Measurements from ENCODE around the gene TEAD2.
"Not testable (repeated sequence)": the region's sequence is repeated elsewhere in the genome, so short reads cannot be mapped to it uniquely, and the experiment has no call there.

The TEAD2 gene

GRCh38 chr19:49347191-49347590 is 15.0 kb downstream of the TEAD2 start:
- DNase-seq, result no peak

GRCh38 chr19:49344505-49345423 is 17.5 kb downstream of the TEAD2 start:
- DNase-seq, result no peak

- no peak for DNase-seq
Measured at GRCh38 chr19:49343123-49343522, 19.1 kb downstream of the TEAD2 start.

- no peak for DNase-seq
Measured at GRCh38 chr19:49342291-49342721, 19.9 kb downstream of the TEAD2 start.

- DNase-seq, result no peak
Measured at GRCh38 chr19:49340865-49341718, 21.1 kb downstream of the TEAD2 start.

- DNase-seq, result no peak
Measured at GRCh38 chr19:49340069-49340864, 21.9 kb downstream of the TEAD2 start.

- DNase-seq, result no peak
Measured at GRCh38 chr19:49339301-49340068, 22.7 kb downstream of the TEAD2 start.

- no peak for DNase-seq
Measured at GRCh38 chr19:49338691-49339300, 23.4 kb downstream of the TEAD2 start.

GRCh38 chr19:49338023-49338677 is 24.1 kb downstream of the TEAD2 start:
- DNase-seq, result no peak

- DNase-seq, result no peak
Measured at GRCh38 chr19:49337267-49338022, 24.8 kb downstream of the TEAD2 start.

GRCh38 chr19:49336482-49337266 is 25.5 kb downstream of the TEAD2 start:
- DNase-seq, result peak; percentile 16

GRCh38 chr19:49335784-49336481 is 26.3 kb downstream of the TEAD2 start:
- peak; percentile 41 for DNase-seq

GRCh38 chr19:49335071-49335783 is 27.0 kb downstream of the TEAD2 start, which contains the start of gene CD37:
Gene CD37, plus strand, starts transcription at chr19:49335406. Its CDS starts 135 bp downstream, at chr19:49335541.
- DNase-seq, result peak; percentile 66

GRCh38 chr19:49333811-49334288 is 28.4 kb downstream of the TEAD2 start:
- no peak for DNase-seq

GRCh38 chr19:49333418-49333805 is 28.8 kb downstream of the TEAD2 start:
- no peak for DNase-seq

GRCh38 chr19:49332691-49333417 is 29.4 kb downstream of the TEAD2 start:
- not testable (repeated sequence) for DNase-seq

GRCh38 chr19:49331616-49332055 is 30.6 kb downstream of the TEAD2 start:
- peak; percentile 79 for DNase-seq
